ENCODE results near the gene FAS.

GRCh38 chr10:88971221-88972061 lies 19.2 kb upstream of the FAS start:
- TF ChIP-seq, protein P1, sequence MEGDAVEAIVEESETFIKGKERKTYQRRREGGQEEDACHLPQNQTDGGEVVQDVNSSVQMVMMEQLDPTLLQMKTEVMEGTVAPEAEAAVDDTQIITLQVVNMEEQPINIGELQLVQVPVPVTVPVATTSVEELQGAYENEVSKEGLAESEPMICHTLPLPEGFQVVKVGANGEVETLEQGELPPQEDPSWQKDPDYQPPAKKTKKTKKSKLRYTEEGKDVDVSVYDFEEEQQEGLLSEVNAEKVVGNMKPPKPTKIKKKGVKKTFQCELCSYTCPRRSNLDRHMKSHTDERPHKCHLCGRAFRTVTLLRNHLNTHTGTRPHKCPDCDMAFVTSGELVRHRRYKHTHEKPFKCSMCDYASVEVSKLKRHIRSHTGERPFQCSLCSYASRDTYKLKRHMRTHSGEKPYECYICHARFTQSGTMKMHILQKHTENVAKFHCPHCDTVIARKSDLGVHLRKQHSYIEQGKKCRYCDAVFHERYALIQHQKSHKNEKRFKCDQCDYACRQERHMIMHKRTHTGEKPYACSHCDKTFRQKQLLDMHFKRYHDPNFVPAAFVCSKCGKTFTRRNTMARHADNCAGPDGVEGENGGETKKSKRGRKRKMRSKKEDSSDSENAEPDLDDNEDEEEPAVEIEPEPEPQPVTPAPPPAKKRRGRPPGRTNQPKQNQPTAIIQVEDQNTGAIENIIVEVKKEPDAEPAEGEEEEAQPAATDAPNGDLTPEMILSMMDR (IDR thresholded peaks at IDR 0.05) = no peak
- TF ChIP-seq POLR2A (IDR thresholded peaks at IDR 0.05) = no peak

Data from heart left ventricle (tissue), 13 donors.